ENCODE measurements around the gene KRTAP25-1.

KRTAP25-1 gene

DNA sequence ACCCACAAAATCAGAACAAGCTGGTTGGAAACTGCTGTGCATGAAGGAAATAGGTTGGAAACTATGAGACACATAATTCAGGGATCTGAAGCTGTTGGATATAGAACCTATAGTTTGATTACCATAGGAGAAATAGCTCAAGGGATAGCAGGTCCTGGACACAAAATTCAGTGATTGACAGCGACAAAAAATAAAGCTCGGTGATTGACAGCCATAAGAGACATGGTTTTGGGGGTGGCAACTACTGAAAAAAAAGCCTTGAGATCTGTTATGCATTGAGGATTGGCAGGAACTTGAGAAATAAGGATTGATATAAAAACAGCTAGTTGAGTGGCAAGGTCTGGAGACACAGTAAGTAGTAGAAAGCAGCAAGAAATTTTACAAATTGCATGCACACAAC is at the start of gene KRTAP25-1:
Gene KRTAP25-1, minus strand, starts transcription at position 300 of the 400 bp plus-strand sequence. Its CDS starts 24 bp downstream, at position 276.
- H3K4me3 ChIP-seq (ENCODE audit: low read depth, low read length) = no peak within 1 kb of the TSS
- TF ChIP-seq, protein P1, sequence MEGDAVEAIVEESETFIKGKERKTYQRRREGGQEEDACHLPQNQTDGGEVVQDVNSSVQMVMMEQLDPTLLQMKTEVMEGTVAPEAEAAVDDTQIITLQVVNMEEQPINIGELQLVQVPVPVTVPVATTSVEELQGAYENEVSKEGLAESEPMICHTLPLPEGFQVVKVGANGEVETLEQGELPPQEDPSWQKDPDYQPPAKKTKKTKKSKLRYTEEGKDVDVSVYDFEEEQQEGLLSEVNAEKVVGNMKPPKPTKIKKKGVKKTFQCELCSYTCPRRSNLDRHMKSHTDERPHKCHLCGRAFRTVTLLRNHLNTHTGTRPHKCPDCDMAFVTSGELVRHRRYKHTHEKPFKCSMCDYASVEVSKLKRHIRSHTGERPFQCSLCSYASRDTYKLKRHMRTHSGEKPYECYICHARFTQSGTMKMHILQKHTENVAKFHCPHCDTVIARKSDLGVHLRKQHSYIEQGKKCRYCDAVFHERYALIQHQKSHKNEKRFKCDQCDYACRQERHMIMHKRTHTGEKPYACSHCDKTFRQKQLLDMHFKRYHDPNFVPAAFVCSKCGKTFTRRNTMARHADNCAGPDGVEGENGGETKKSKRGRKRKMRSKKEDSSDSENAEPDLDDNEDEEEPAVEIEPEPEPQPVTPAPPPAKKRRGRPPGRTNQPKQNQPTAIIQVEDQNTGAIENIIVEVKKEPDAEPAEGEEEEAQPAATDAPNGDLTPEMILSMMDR (conservative IDR thresholded peaks at IDR 0.05; ENCODE audit: low read depth, low read length) = no peak
- no peak for DNase-seq (ENCODE audit: low read depth)

DNA sequence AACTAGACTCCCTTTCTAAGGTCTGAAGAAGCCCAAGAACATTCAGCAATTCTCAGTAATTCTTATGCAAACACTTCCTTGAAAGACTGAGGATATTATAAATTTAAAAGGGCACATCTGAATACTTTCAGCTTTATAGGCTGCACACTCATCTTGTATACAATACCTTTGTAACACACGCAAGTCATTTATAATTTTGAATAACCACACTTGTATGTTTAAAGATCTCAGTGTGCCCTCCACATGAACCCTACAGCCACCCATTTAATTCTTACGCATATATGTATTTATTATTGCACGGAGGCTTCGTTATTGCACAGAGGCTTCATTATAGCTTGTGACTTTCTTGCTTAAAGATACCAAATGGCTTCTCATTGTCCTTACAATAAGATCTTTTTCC is 49.4 kb upstream of the KRTAP25-1 start:
- no peak overlapping the region for H3K4me3 ChIP-seq (ENCODE audit: low read depth, low read length)
- DNase-seq (ENCODE audit: low read depth) = no peak
- TF ChIP-seq, protein P1 (conservative IDR thresholded peaks at IDR 0.05; ENCODE audit: low read depth, low read length) = no peak

GRCh38 chr21:30337772-30338171 is 48.5 kb upstream of the KRTAP25-1 start:
- DNase-seq (ENCODE audit: low read depth) = no peak
- no peak overlapping the region for H3K4me3 ChIP-seq (ENCODE audit: low read depth, low read length)
- TF ChIP-seq, protein P1 (conservative IDR thresholded peaks at IDR 0.05; ENCODE audit: low read depth, low read length) = no peak

DNA sequence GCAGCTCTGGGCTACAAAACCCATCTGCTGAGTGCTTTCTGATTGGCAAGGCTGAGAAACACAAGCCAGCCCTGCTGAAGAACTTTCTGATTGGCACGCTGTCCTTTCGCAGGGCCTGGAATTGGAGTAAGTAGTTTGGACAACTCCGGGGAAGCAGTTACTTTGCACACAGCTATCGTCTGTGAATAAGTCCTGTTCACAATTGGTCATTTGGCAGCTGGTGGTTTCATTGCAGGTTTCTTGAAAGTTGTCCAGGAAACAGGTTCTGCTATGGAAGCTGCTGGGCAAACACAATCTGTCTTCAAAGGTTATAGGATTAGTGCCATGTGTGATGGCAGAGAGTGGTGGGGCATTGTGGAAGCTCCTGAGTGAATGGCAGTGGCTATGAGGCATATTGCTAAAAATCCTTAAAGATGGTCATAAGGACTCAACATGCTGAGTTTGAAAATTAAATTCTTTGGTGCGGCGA is 48.0 kb upstream of the KRTAP25-1 start, which contains the start of gene KRTAP27-1:
Gene KRTAP27-1, minus strand, starts transcription at position 419 of the 469 bp plus-strand sequence. Its CDS starts 26 bp downstream, at position 393.
- TF ChIP-seq, protein P1 (conservative IDR thresholded peaks at IDR 0.05; ENCODE audit: low read depth, low read length) = no peak
- H3K4me3 ChIP-seq (ENCODE audit: low read depth, low read length) = no peak within 1 kb of the TSS
- DNase-seq (ENCODE audit: low read depth) = no peak

DNA sequence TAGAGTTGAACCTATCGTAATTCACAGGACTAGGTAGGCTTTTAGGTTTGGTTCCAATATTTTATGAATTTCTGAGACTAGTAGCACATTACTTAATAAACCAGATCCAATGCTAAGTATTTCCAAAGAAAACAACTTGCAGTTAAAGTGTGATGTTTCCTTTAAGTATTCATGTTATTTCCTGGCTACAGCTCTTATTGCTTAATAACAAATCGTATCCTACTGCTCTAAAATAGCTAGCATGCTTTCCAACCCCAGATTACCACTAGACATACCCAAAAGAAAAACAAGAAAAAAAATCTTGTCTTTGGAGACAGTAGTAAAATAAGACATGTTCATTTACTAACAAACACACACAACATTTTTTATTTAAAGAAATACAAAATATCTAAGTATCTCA is 47.3 kb upstream of the KRTAP25-1 start:
- H3K4me3 ChIP-seq (ENCODE audit: low read depth, low read length) = no peak overlapping the region
- peak; percentile 75 for DNase-seq (ENCODE audit: low read depth)
- TF ChIP-seq, protein P1 (conservative IDR thresholded peaks at IDR 0.05; ENCODE audit: low read depth, low read length) = no peak

DNA sequence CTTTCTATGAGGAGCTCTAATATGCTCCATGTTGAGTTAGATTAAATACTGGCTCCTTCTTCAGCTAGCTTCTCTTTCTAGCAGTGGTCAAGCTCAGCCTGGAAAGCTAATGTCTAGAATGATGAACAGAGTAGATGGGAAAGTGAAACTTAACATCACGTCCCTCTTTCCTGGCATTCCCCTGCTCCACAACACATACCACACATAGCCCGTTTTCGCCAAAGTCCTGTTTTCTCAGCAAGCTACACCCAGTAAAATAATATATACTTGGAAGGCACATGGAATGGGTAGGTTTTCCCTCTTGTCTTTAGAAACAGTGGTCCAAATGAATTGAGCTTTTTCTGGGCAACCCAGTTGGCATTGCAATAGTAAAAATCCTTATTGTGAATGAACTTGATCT is 44.4 kb upstream of the KRTAP25-1 start:
- no peak overlapping the region for H3K4me3 ChIP-seq (ENCODE audit: low read depth, low read length)
- no peak for DNase-seq (ENCODE audit: low read depth)
- TF ChIP-seq, protein P1 (conservative IDR thresholded peaks at IDR 0.05; ENCODE audit: low read depth, low read length) = no peak

GRCh38 chr21:30332681-30333080 is 43.4 kb upstream of the KRTAP25-1 start:
- DNase-seq (ENCODE audit: low read depth) = no peak
- H3K4me3 ChIP-seq (ENCODE audit: low read depth, low read length) = no peak overlapping the region
- TF ChIP-seq, protein P1 (conservative IDR thresholded peaks at IDR 0.05; ENCODE audit: low read depth, low read length) = no peak

Measured in choroid plexus epithelial cell (primary cell).